Stimulated activated CD4-positive, alpha-beta T cell treated with anti-CD3 and anti-CD28 coated beads, Interleukin-12 subunit alpha, Interleukin-12 subunit beta, amount 100 ng/mL, for 4 hours (primary cell): ENCODE results near the gene SH3GL2.
"Not testable (repeated sequence)": the region's sequence is repeated elsewhere in the genome, so short reads cannot be mapped to it uniquely, and the experiment has no call there.

ENCODE experiments used
- DNase-seq: peaks from one replicate; pipeline ENCODE4 v3.0.0-alpha.2; 2020

Gene SH3GL2

DNA sequence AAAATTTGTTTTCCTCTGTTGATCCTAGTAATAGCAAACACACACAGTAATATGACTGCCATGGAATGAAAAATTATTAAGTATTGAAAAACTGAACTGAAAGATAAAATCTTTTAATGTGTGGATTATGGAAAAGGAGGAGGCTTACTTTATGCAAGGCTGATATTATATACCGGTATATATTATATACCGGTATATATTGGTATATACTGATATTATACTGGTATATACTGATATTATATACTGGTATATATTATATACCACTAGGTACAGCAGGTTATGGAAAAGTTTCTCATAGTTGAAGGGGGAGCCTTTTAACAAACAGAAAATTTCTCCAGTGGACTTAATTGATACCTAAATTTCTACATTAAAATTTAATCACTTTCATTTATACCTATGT is 181.4 kb downstream of the SH3GL2 start:
- DNase-seq, result no peak

DNA sequence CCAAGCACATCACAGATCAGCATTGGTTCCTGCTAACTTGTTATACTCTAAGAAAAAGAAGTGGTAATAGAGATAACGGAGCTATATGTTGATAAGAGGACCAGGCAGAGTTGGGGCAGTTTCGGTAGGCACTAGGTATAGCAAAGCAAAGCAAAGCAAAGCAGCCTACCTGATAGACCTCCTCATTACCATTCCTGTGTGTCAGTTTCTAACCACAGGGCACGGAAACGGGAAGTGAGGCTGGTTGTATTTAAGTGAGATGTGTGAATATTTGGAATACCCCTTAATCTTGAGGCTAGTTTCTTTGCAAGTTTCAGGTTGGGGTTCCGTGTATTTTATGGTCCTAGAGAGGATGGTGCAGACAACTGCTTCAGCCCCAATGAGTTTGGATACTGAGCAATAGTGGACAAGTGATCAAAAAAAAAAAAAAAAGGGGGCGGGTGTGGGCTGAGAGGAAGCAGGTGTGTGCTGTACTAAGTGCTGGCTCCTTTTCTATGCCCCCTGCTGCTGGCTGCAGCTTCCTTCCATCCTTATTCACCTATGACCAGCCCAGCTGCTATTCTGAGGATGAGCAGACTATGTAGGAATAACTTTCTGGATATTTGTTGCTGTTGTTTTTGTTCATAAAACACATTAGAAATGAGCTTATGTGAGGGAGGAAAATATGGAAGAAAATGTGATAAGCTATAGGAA is 183.3 kb downstream of the SH3GL2 start:
- DNase-seq, result no peak

DNA sequence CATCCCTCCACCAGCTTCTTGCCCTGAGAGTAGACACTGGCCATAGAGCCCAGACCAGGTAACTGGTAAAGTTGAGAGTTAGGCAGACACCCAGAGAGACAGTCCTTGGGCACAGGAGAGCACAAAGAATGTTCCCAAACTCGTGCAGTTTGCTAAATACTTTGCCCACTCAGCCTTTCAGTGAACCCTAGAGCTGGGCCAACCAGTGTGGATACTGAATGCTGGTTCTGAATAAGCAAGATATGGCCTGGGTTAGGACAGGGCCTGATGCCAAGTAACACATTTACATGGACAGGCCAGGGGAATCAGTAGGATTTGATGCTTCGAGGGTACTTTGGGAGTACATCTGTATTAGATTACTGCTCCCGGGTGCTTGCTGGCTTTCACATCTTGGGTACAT is 185.4 kb downstream of the SH3GL2 start:
- no peak for DNase-seq

DNA sequence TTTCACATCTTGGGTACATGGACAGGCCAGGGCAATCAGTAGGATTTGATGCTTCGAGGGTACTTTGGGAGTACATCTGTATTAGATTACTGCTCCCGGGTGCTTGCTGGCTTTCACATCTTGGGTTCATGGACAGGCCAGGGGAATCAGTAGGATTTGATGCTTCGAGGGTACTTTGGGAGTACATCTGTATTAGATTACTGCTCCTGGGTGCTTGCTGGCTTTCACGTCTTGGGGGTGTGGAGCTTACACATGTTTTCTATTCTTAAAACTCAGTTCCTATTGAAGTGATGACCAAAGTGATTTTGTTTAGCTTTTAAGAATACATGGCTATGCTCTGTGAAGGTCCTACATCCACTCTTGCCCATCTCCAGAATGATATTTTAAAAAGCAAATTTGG is 186.3 kb downstream of the SH3GL2 start:
- DNase-seq, result not testable (repeated sequence)

DNA sequence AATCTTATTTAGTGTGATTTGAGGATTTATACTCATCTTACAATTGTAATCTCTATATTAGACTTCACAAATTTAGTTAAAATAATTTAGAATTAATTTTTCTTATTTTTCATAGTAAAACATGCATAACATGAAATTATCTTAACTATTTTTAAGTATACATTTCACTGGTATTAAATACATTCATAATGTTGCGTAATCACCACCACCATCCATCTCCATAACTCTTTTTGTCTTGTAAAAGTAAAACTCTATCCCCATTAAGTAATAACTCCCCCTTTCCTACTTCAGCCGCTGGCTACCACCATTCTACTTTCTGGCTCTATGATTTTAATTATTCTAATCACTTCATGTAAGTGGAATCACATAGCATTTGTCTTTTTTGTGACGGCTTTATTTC is 193.4 kb downstream of the SH3GL2 start:
- no peak for DNase-seq

DNA sequence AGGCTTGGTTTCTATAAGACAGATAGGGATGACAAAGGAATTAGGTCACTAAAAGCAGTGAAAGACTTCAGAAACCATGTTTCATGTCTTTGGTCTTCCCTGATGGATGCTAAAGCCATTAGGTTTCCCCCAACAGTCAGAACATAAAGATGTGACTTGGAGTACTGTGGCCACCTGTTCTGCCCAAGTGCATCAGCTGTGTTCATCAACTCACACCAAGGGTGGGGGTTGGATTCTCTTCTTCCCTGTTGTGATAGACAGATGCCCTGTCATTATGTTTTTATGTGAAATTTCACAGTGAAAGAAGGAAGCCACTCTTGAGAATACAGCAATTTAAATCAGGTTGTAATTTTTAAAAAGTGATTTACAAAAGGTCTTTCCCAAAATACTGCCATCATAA is 196.8 kb downstream of the SH3GL2 start:
- no peak for DNase-seq

DNA sequence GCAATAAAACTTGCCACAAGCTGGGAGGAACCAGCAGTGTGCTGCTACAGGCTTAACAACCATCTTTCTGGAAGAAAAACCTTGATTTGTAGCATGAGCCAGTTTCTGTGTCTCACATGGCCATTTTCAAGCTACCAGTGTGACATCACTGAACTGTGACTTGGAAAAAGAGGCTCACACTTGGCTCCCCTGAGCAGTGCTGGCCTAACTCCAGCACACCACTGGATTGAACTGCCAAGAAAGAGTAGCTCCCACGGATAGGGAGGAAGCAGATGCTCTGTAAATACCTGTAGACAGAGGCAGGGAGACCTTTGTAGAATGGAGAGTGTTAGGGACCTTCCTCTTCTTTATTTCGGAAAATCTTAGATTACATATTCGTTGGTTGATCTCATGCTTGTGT is 197.9 kb downstream of the SH3GL2 start:
- DNase-seq, result no peak

DNA sequence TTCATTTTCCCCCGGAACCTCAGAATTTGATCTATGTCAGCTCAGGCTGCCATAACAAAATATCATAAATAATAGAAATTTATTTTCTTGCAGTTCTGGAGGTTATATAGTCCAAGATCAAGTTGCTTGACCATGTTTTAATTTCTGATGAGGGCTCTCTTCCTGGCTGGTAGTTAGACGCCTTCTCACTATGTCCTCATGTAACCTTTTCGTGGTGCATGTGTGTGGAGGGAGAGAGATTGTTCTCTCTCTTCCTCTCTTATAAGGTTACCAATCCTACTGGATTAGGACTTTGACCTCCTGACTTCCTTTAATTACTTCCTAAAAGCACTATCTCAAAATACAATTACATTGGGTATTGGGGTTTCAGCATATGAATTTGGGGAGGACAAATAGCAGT is 198.6 kb downstream of the SH3GL2 start:
- no peak for DNase-seq

DNA sequence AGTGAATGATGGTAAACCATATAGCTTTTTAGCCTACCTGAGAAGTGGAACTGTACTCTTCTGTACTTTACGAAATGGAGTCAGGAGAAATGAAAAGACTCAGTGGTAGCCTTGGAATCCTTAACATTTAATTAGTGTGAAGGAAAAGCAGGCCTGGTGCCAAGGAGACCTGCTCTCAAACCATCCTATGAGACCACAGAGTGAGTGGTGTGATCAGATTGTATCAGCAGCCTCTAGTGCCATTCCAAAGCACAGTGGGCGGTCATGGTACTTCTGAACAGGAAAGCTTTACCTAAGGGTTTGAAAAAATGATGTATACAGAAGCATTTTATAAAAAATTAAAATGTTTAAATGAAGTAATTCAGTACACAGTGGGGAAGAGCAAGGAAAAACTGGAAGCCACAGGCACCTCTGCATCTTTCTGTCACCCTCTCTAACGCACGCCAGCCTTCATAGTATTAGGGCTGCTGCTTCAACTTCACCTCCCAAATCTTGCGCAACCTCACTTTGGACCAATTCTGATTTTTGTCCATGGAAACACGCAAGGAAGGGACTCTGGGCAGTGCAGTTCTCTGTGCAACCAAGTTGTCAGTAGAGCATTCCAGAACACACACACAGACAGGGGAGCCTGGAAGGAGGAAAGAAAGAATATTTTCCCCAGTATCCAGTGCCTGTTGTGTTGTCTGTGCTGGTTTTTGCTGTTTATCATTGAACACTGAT is 203.7 kb downstream of the SH3GL2 start:
- no peak for DNase-seq

DNA sequence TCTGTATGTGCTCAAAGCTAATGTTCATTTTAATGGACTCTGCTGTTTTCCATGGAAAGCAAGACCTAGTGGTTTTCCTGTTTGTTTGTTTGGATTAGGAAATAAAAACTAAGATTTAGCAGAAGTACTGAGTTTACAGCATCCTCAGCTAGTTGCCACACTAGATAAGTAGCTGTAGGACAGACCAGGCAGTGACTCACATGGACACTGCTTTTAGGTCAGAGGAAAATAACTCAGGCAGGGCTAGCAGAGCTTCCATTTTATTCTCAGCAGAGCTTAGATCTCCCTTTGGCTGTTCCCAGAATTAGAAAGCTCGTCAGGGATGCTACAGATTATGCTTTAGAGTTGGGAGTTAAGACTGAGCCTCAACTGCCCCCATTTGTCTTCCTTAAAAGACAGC is 204.4 kb downstream of the SH3GL2 start:
- no peak for DNase-seq

DNA sequence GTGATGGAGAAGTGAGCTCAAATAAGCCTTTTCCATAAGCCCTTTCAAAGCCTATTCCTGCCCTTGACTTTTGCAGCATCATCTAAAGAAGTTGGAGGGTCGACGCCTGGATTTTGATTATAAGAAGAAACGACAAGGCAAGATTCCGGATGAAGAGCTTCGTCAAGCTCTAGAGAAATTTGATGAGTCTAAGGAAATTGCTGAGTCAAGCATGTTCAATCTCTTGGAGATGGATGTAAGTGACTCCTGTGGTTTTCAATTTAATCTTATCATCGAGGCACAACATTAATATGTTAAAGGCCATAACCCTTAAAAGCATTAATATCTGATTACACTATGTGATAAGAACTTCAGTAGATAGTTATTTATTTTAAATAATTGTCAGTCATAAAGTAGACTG is 210.4 kb downstream of the SH3GL2 start:
- no peak for DNase-seq

DNA sequence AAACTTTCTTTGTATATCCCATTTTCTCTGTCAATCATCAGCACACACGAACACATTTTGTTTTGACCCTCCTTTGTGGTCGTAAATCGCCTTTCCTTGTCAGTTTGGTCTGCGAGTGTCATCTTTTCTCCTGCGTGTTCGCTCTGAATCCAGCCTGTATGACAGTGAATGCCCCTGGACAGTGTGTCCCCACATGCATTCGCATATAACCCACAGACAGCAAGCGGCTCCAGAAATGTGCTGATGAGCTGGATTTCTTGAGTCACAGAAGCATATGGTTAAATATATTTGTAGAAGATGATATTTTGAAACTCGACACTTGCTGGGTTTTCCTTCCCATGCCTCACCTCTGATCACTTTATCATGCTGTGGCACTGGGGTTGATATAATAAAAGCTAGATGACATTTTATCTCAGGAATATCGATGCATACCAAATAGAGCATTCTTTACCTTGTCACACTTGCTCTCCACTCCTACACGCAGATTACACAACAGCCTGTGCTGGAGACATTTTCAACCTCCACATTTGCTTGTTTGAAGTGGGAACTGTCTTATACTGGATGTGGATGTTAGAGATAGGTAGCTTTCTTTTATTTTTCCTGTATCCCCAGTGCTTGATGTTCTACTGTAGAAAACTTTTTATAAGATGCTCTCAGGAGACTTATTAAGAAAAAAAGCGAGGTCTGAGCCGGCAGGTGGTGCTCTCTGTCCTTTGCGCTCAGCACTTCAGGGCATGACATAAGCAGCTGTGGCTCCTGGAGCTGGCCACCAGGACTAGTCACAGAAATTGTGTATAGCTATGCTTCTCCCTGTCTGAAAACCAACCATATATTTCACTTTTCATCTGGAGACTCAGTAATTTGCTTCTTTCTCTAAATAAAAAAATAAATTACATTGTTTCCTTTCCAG is 215.1 kb downstream of the SH3GL2 start:
- DNase-seq, result no peak

DNA sequence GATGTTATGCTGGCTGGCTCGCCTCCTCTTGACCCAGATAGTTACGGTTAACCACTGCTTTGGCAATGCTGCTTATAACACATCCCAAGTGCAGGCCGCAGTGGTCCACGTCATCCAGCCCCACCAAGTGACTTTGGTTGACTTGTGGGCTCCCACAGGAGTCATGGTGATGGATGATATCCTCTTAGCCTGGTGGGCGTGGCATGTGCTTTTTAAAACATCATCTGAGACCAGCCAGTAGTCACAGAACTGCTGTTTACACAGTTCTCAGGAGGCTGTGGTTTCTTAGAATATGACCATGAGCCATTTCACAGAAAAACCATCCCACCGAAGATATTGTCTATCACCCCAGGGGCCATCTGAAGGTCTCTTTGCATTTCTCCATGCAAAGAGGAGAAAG is 216.9 kb downstream of the SH3GL2 start:
- no peak for DNase-seq

DNA sequence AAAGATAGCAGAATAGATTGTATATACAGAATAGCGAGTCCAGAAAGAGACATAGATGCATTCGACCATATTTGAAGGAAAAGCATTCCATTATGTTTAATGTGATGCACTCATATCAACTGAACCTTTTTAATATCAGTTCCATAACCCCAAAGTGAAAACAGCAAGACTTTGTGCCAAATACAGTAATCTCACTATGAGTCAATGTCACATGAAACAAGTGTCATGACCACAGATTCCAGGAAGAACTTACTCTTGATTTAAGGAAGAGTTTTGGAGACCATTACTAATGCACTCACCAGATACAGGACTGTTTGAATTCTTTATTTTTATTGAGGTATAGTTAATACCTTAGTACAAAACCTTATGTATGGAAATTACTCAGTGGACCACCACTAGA is 220.5 kb downstream of the SH3GL2 start:
- no peak for DNase-seq

DNA sequence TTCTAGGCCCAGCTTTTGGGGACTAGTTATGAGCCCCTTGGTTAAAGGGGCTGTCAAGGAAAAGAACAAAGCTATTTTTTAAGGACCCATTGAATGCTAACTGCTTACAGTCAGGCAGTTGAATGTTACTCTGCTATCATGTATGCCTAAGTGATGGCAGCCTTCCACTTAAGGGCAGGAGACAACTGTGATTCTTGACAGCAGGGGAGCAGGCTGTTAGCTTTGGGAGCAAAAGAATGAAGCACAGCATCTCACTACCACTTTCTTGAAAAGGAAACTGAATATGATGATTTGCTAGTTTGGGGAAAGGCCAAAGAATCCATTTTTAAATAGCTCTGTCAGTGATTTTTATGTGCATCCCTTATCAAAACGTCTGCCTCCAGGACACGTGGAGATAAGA is 221.6 kb downstream of the SH3GL2 start:
- DNase-seq, result no peak

DNA sequence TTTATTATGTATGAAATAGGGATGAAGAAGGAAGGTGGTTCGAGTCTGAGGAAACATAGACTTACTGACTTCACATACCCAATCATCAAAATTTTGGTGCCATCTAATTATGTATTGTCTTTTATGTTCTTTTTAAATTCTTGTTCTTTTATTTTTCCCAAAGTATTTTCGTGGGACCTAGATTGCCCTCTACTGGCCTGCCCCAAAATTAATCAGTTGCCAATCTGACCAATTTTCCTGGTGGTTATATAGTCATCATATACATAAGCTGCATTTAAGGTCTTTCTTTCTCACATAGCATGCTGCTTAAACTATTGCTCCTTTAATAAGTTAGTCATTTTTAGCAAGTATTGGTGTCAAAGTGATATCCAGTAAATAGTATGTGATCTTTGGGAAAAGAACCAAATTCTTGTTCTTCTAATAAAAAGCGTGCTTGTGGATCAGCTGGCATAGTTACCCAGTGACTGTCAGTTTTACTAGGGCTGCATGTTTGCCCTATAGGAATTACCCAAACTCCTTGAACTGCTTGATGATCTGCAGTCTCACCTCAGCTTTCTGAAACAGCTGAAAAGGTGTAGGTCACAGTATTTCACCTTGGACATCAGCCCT is 223.5 kb downstream of the SH3GL2 start:
- DNase-seq, result no peak

DNA sequence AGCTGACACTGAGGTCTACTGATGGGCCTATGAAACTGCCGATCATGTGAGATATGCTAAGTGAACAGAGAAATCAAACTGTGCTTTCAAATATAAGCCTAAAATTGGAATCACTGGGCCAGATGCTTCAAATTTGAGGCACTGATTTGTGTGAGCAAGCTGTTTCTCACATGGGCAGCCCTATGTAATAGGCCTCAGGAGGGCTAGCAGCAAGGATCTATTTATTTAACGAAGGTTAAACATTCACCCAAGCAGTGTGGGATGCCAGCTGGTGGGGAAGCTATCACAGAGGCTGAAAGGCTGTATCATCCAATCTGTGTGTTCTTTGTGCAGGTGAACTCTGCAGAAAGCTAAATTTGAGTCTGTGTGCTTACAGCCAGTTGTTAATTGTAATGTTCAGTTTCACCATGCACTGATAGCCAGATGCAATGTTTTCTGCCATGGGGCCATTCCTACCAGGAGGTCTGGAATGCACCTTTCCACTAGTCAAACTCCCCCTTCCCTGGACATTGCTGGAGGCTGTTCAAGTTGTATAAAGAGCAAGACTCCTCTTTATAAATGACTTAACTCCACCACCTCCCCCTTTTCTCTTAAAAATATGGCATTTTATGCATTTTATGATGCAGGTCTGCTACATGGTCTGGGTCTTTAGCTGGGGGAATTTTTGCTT is 228.9 kb downstream of the SH3GL2 start:
- no peak for DNase-seq

DNA sequence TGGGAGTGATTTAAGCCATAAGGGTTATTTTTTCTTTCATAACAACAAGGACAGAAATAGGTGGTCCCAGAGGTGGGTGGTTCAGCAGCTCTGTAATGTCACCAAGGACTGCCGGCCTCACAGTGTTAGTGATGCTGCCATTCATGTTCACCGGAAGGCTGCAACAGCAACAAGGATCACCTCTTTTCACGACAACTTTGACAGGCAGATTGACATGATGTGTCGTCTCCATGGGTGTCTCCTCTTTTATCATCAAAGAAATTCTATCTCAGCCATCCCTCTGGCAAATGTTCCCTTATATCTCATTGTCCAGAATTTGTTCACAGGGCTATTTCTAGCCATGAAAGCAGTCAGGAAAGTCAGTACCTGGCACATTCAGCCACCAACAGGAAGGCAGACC is 231.5 kb downstream of the SH3GL2 start:
- DNase-seq, result no peak

DNA sequence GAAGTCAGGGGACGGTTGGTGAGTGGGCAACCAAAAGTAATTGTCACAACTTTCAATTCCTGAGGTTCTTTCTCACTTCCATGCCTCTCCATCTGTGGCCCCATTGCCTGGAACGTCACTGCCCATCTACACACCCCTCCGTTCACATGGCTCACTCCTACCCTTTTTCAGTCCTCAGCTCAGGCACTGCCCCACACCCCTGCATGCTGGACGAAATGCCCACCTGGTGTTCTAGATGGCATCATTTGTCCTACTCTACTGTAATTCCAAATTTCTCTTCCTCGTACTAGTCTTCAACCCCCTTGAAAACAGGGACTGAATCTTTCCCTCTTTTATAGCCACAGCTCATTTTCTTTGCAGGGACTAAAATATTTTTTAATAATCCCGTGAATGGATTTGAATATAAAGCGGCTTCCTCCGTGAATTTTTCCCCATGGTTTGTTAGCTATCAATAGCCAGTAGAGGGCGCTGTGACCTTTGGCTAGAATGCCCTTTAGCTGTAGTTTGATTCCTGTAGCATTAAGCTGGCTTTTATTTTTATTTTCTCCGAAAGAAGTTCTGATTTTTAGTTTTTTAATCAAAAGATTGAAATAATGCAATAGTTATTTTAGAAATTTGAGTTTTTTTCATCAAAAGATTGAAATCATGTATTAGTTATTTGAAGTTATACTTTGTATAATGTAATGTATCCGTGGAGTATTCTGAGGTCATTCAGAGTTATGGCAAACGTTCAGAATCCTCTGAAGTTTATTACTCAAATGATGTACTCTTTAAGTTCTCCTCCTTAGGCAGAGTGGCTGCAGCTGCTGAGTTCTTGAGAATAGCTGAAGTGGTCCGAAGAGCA is 232.1 kb downstream of the SH3GL2 start:
- peak; percentile 5 for DNase-seq

DNA sequence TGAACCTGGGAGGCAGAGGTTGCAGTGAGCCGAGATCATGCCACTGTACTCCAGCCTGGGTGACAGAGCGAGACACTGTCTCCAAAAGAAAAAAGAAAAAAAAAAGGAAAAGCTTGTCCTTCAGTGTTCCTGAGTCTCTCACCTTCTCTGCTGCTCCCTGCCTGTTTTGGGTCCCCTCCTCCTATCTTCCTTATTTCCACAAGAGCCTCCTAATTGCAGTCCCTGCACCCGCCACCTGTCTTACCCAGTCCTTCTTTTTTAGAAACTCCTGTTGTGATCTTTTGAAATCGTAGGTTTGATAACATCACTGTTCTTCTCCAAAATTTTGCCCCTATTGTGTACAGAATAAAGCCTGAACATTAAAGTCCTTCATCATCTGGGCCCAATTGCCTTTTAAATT is 234.9 kb downstream of the SH3GL2 start:
- no peak for DNase-seq

DNA sequence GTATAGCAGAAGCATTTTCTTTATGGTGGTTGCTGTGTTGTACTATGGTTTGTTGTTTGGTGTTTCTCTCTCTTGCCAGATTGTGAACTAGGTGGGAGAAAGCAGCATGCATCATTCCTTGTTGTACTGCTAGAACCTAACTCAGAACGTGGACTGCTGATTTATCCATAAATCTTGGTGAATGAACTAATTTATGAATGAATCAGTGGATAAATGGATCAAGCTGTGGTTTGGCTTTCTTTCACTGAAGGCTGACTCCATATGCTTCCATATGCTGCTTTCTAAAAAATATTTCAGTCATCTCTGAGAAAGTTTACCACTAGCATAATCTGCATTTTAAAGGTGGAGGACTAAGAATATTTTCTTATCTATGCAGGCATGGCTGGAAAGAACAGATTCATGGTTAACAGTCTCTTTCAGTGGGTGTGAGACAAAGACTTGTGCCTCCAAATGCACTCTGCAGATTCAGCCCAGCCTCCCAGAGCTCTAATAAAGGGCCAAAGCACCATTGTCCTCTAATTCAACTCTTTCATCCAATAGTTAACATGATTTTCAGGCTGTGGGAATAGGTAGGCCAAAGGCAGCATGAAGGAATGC is 237.7 kb downstream of the SH3GL2 start:
- DNase-seq, result no peak
